IMR-90 (cell line): ENCODE data around the gene PRF1. TPM values are rescaled to one million over a fixed set of nuclear protein-coding genes. Genes with fewer than 3 reads are reported as not detected.

Source experiments
- ATAC-seq: fragments of 200-7000 bp; cut with Tn5 transposase; 2 replicates; pipeline ENCODE4 v1.9.1; 2020; ENCODE audit warnings: low read depth, mild to moderate bottlenecking, moderate library complexity
- BruUV-seq: library from RNA; stranded (reverse); fragments of 400-500 nt; replicated peaks from 2 replicates; lab custom pipeline; 2021; lab: Mats Ljungman, UMichigan
- CTCF ChIA-PET: fragments of 300-600 bp; formaldehyde crosslinking; extraction: SDS; loops from one replicate; lab custom pipeline; 2021; ENCODE audit warnings: antibody characterized with exemption; lab: Yijun Ruan, JAX
- POLR2A ChIA-PET: fragments of 300-600 bp; sonication (Branson Sonifier 250); formaldehyde crosslinking; loops from one replicate; lab custom pipeline; 2022; ENCODE audit warnings: antibody characterized with exemption; ENCODE audit not compliant: unreplicated experiment; lab: Charles Lee
- DNase-seq: peaks from one replicate; pipeline ENCODE4 v3.0.0; 2013
- H2AFZ ChIP-seq: replicated peaks from 2 replicates; pipeline ENCODE3; 2013; ENCODE audit warnings: low read length, mild to moderate bottlenecking; ENCODE audit not compliant: poor library complexity
- H2AK5ac ChIP-seq: 2 replicates; pipeline ENCODE4 v1.6.1; 2013; ENCODE audit warnings: low read depth, low read length, inconsistent platforms
- H2AK9ac ChIP-seq: replicated peaks from 2 replicates; pipeline ENCODE3; 2013; ENCODE audit warnings: mild to moderate bottlenecking, low read depth, low read length, moderate library complexity; ENCODE audit not compliant: poor library complexity
- H2BK120ac ChIP-seq: 2 replicates; pipeline ENCODE4 v1.6.1; 2013; ENCODE audit warnings: low read depth, low read length, inconsistent platforms
- H2BK15ac ChIP-seq: 3 replicates; pipeline ENCODE4 v1.6.1; 2013; ENCODE audit warnings: low read depth, low read length, inconsistent platforms
- H2BK20ac ChIP-seq: 2 replicates; pipeline ENCODE4 v1.6.1; 2013; ENCODE audit warnings: low read depth, mild to moderate bottlenecking, inconsistent platforms, low read length, moderate library complexity
- H2BK5ac ChIP-seq: 2 replicates; pipeline ENCODE4 v1.6.1; 2013; ENCODE audit warnings: mild to moderate bottlenecking, low read depth, low read length, inconsistent platforms; ENCODE audit not compliant: poor library complexity, severe bottlenecking
- H3K14ac ChIP-seq: replicated peaks from 2 replicates; pipeline ENCODE4 v1.6.1; 2013; ENCODE audit warnings: low read depth, low read length, inconsistent platforms
- H3K18ac ChIP-seq: 2 replicates; pipeline ENCODE4 v1.6.1; 2013; ENCODE audit warnings: low read depth, low read length, control low read depth
- H3K23ac ChIP-seq: 2 replicates; pipeline ENCODE4 v1.6.1; 2013; ENCODE audit warnings: low read depth, low read length, inconsistent platforms
- H3K27ac ChIP-seq: 2 replicates; pipeline ENCODE4 v1.5.1; 2013; ENCODE audit warnings: mild to moderate bottlenecking, control low read depth, low read length; ENCODE audit not compliant: insufficient read depth
- H3K27me3 ChIP-seq: 2 replicates; pipeline ENCODE4 v1.6.1; 2013; ENCODE audit warnings: low read length; ENCODE audit not compliant: control insufficient read depth, insufficient read depth
- H3K36me3 ChIP-seq: 2 replicates; pipeline ENCODE4 v1.6.1; 2013; ENCODE audit warnings: low read length, mixed read lengths; ENCODE audit not compliant: control insufficient read depth, insufficient read depth
- H3K4ac ChIP-seq: 2 replicates; pipeline ENCODE4 v1.6.1; 2013; ENCODE audit warnings: low read depth, low read length, inconsistent platforms
- H3K4me1 ChIP-seq: 2 replicates; pipeline ENCODE4 v1.6.1; 2013; ENCODE audit warnings: low read length, mixed read lengths; ENCODE audit not compliant: control insufficient read depth, insufficient read depth
- H3K4me2 ChIP-seq: 2 replicates; pipeline ENCODE4 v1.6.1; 2013; ENCODE audit warnings: low read depth, mild to moderate bottlenecking, control low read depth, low read length, moderate library complexity
- H3K4me3 ChIP-seq: 2 replicates; pipeline ENCODE4 v1.5.1; 2013; ENCODE audit warnings: low read depth, mild to moderate bottlenecking, control low read depth, low read length, moderate library complexity; ENCODE audit not compliant: insufficient read depth
- H3K56ac ChIP-seq: 2 replicates; pipeline ENCODE4 v1.6.1; 2013; ENCODE audit warnings: low read length, inconsistent platforms; ENCODE audit not compliant: insufficient read depth; ENCODE audit errors: extremely low read depth
- H3K79me1 ChIP-seq, 2 experiments: 2 replicates each; pipeline ENCODE4 v1.6.1; 2013; ENCODE audit warnings: low read length in 2 of 2, inconsistent platforms in 1 of 2, low read depth in 1 of 2
- H3K9ac ChIP-seq: 2 replicates; pipeline ENCODE4 v1.6.1; 2013; ENCODE audit warnings: low read depth, low read length, control low read depth
- H3K9me1 ChIP-seq: 2 replicates; pipeline ENCODE4 v1.6.1; 2013; ENCODE audit warnings: low read length, inconsistent platforms; ENCODE audit not compliant: insufficient read depth
- H3K9me3 ChIP-seq: 2 replicates; pipeline ENCODE4 v1.6.1; 2013; ENCODE audit warnings: low read length; ENCODE audit not compliant: control insufficient read depth, insufficient read depth
- H4K20me1 ChIP-seq: 2 replicates; pipeline ENCODE4 v1.6.1; 2013; ENCODE audit warnings: low read length, inconsistent platforms; ENCODE audit not compliant: insufficient read depth
- H4K5ac ChIP-seq: 2 replicates; pipeline ENCODE4 v1.6.1; 2013; ENCODE audit warnings: mild to moderate bottlenecking, low read depth, low read length, control low read depth
- H4K8ac ChIP-seq, 2 experiments: 2 replicates each; pipeline ENCODE4 v1.6.1; 2013; ENCODE audit warnings: low read depth in 2 of 2, low read length in 2 of 2, control low read depth in 1 of 2, inconsistent platforms in 1 of 2
- H4K91ac ChIP-seq: 2 replicates; pipeline ENCODE4 v1.6.1; 2013; ENCODE audit warnings: low read depth, low read length, inconsistent platforms; ENCODE audit not compliant: insufficient read depth
- BHLHE40 ChIP-seq: fragments of 150-350 bp; IDR thresholded peaks from 2 replicates; pipeline ENCODE4 v1.6.1; 2016; ENCODE audit warnings: mild to moderate bottlenecking, low read depth, low read length
- CEBPB ChIP-seq: IDR thresholded peaks from 2 replicates; pipeline ENCODE4 v1.6.1; 2012; ENCODE audit warnings: low read depth, low read length, improper control_type of control experiment
- ELK1 ChIP-seq: fragments of 150-350 bp; IDR thresholded peaks from 2 replicates; pipeline ENCODE4 v1.6.1; 2016; ENCODE audit warnings: low read depth, mild to moderate bottlenecking, low read length, moderate library complexity, borderline replicate concordance
- FOS ChIP-seq: fragments of 150-350 bp; IDR thresholded peaks from 2 replicates; pipeline ENCODE4 v1.6.1; 2016; ENCODE audit warnings: low read depth, low read length
- MAFK ChIP-seq: IDR thresholded peaks from 2 replicates; pipeline ENCODE4 v1.6.1; 2012; ENCODE audit warnings: low read depth, low read length, improper control_type of control experiment
- MAZ ChIP-seq: IDR thresholded peaks from 2 replicates; pipeline ENCODE4 v1.6.1; 2012; ENCODE audit warnings: low read depth, mild to moderate bottlenecking, low read length, improper control_type of control experiment, moderate library complexity, borderline replicate concordance
- MXI1 ChIP-seq: IDR thresholded peaks from 2 replicates; pipeline ENCODE4 v1.6.1; 2012; ENCODE audit warnings: low read depth, mild to moderate bottlenecking, low read length, moderate library complexity, borderline replicate concordance
- NFE2L2 ChIP-seq: fragments of 150-350 bp; IDR thresholded peaks from 2 replicates; pipeline ENCODE4 v1.6.1; 2016; ENCODE audit warnings: low read depth, mild to moderate bottlenecking, low read length
- POLR2A ChIP-seq: IDR thresholded peaks from 2 replicates; pipeline ENCODE4 v1.6.1; 2012; ENCODE audit warnings: mild to moderate bottlenecking, low read depth, low read length
- RAD21 ChIP-seq: IDR thresholded peaks from 2 replicates; pipeline ENCODE4 v1.6.1; 2012; ENCODE audit warnings: low read length, improper control_type of control experiment
- RCOR1 ChIP-seq: IDR thresholded peaks from 2 replicates; pipeline ENCODE4 v1.6.1; 2012; ENCODE audit warnings: mild to moderate bottlenecking, low read length, improper control_type of control experiment; ENCODE audit not compliant: insufficient replicate concordance
- RFX5 ChIP-seq: IDR thresholded peaks from 2 replicates; pipeline ENCODE4 v1.8.0; 2012; ENCODE audit warnings: low read depth, mild to moderate bottlenecking, low read length, moderate library complexity
- SMC3 ChIP-seq: fragments of 150-350 bp; IDR thresholded peaks from 2 replicates; pipeline ENCODE4 v1.6.1; 2016; ENCODE audit warnings: low read depth, mild to moderate bottlenecking, antibody characterized with exemption, low read length, moderate library complexity
- USF2 ChIP-seq: fragments of 150-350 bp; IDR thresholded peaks from 2 replicates; pipeline ENCODE4 v1.6.1; 2017; ENCODE audit warnings: mild to moderate bottlenecking, antibody characterized with exemption, low read length, low read depth
- WGBS, 2 experiments: methylation state at CpG; one replicate each; pipeline versions ENCODE4 v1.1.5 to v1.1.7; 2013; ENCODE audit warnings: missing lambda C conversion rate in 2 of 2; ENCODE audit not compliant: insufficient read length in 1 of 2; ENCODE audit errors: extremely low coverage in 2 of 2; 5-methylcytosine and 5-hydroxymethylcytosine counted together
- dilution Hi-C: fragments of 300-500 bp; cut with HindIII; formaldehyde crosslinking; loops from one replicate; pipeline ENCODE4 v1.14.3; 2018; ENCODE audit warnings: low sequenced_read_pairs; ENCODE audit not compliant: unreplicated experiment
- in situ Hi-C: fragments of 300-500 bp; cut with MboI; formaldehyde crosslinking; loops from 3 replicates; pipeline ENCODE4 v1.14.3; 2019; ENCODE audit warnings: low sequenced_read_pairs, inconsistent platforms, mixed read lengths
- intact Hi-C: fragments of 100-400 bp; cut with micrococcal nuclease; formaldehyde crosslinking; loops from 2 replicates; pipeline ENCODE4 v1.10.0; 2022
- polyA plus RNA-seq, 3 experiments: library from polyadenylated mRNA; depleted of rRNA; stranded (reverse); fragments of >200 nt; gene quantifications; 2 replicates each; pipeline ENCODE4 v1.2.3, GENCODE V29; 2012; ENCODE audit warnings: low replicate concordance in 1 of 3
- total RNA-seq: library from RNA; depleted of rRNA; stranded (reverse); fragments of >200 nt; gene quantifications from 2 replicates; pipeline ENCODE4 v1.2.3, GENCODE V29; 2012
- TF ChIP-seq, protein P1 (sequence below): conservative IDR thresholded peaks from 2 replicates; pipeline ENCODE4 v1.5.1; 2012; ENCODE audit warnings: mild to moderate bottlenecking, low read depth, low read length, improper control_type of control experiment

PRF1 gene
- total and polyA plus RNA-seq, 2 of the 4 experiments (the other 2 are of a cell fraction), result not detected

GRCh38 chr10:70622981-70623844, 20.7 kb upstream of the PRF1 start:
- CTCF ChIA-PET, result interaction anchor here (1.1 kb wide), 1 partner anchor 72 kb away, joined by 3 read pairs; no protein-coding TSS in a partner anchor
- intact Hi-C loops, result no loop called here
- no peak overlapping the region for H3K9ac ChIP-seq
- no peak for TF ChIP-seq FOS
- TF ChIP-seq POLR2A, result no peak
- TF ChIP-seq, protein P1, sequence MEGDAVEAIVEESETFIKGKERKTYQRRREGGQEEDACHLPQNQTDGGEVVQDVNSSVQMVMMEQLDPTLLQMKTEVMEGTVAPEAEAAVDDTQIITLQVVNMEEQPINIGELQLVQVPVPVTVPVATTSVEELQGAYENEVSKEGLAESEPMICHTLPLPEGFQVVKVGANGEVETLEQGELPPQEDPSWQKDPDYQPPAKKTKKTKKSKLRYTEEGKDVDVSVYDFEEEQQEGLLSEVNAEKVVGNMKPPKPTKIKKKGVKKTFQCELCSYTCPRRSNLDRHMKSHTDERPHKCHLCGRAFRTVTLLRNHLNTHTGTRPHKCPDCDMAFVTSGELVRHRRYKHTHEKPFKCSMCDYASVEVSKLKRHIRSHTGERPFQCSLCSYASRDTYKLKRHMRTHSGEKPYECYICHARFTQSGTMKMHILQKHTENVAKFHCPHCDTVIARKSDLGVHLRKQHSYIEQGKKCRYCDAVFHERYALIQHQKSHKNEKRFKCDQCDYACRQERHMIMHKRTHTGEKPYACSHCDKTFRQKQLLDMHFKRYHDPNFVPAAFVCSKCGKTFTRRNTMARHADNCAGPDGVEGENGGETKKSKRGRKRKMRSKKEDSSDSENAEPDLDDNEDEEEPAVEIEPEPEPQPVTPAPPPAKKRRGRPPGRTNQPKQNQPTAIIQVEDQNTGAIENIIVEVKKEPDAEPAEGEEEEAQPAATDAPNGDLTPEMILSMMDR, result no peak
- no peak for TF ChIP-seq CEBPB
- no peak for TF ChIP-seq RFX5
- TF ChIP-seq ELK1, result no peak
- TF ChIP-seq USF2, result no peak
- no peak for TF ChIP-seq MXI1
- no peak for TF ChIP-seq SMC3
- TF ChIP-seq MAZ, result no peak
- TF ChIP-seq RAD21, result no peak
- no peak for TF ChIP-seq BHLHE40
- no peak for TF ChIP-seq MAFK
- no peak for TF ChIP-seq NFE2L2
- no peak for TF ChIP-seq RCOR1

More at GRCh38 chr10:70622981-70623844, 20.7 kb upstream of the PRF1 start:
- dilution Hi-C loops, result no loop called here
- Histone ChIP-seq H3K56ac (no peak overlapping the region), H3K14ac (no peak overlapping the region), H2AFZ (no peak overlapping the region), H2AK9ac (no peak overlapping the region), H2BK120ac (no peak overlapping the region), H2BK20ac (no peak overlapping the region), H2BK15ac (no peak overlapping the region), H3K27me3 (peaks cover 8% of the 10 kb centered on the region), H3K18ac (no peak overlapping the region), H3K9me3 (peaks cover 11% of the 10 kb centered on the region), H3K4me3 (no peak overlapping the region), H3K9me1 (no peaks in the 10 kb centered on the region), H4K91ac (no peak overlapping the region), H3K23ac (no peak overlapping the region), H3K27ac (no peak overlapping the region), H3K79me1 (no peaks in the 10 kb centered on the region), H3K4ac (no peak overlapping the region), H2AK5ac (no peak overlapping the region), H2BK5ac (no peak overlapping the region), H3K4me2 (no peak overlapping the region), H4K5ac (no peak overlapping the region), H3K36me3 (no peaks in the 10 kb centered on the region), H3K4me1 (no peaks in the 10 kb centered on the region; the same call in 1 of the 2 replicates), H4K20me1 (no peaks in the 10 kb centered on the region), H4K8ac (no peak overlapping the region)
- 40% methylated on average over 1 of the region's 3 CpGs; no CpG with 5 or more reads in 1 of the 2 experiments for WGBS, 2 experiments
- in situ Hi-C loops, result no loop called here
- ATAC-seq (no peak), DNase-seq (no peak)
- no TSS peak for BruUV-seq
- POLR2A ChIA-PET, result no interaction called here
